ENCODE data around the gene WWOX. TPM values are rescaled to one million over a fixed set of nuclear protein-coding genes. Genes with fewer than 3 reads are reported as not detected.

WWOX gene
- total and polyA plus RNA-seq, 2 donors (not counting 3 experiments of a cell fraction or from before 2014, with no cell fraction given), result 6.2 to 12.5 TPM

DNA sequence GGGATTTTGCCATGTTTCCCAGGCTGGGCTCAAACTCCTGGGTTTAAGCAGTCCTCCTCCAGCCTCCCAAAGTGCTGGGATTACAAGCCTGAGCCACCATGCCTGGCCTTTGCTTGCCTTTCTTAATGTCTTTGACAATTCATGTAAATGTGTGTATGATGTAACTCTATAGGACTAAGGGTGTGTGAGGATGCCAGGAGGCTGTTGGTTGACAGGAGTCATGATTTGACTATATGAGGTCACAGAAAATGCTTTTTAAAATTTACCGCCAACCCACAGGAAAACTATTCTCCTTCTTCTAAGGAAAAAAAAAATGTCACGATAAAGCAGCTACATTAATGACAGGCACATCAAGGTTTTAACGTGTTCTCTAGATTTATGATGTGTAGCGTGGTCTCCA, 118.8 kb downstream of the WWOX start:
- Histone ChIP-seq H3K36me3 (ENCODE audit: control insufficient read depth in 2 of 2, extremely low read depth in 1 of 2, insufficient read depth in 2 of 2, low read length in 2 of 2) (no peaks in the 10 kb centered on the region), H3K4me1 (ENCODE audit: control insufficient read depth, extremely low read depth, insufficient read depth, low read length) (no peaks in the 10 kb centered on the region), H2AFZ (ENCODE audit: low read depth, low read length) (no peak overlapping the region), H3K9me1 (replicated peaks; ENCODE audit: control insufficient read depth, extremely low read depth, insufficient read depth, low read length) (no peaks in the 10 kb centered on the region), H3K4me2 (ENCODE audit: insufficient read depth, low read length) (no peak overlapping the region), H3K4me3 (replicated peaks in 1 of 3; ENCODE audit: insufficient read depth in 1 of 3, low read depth in 1 of 3, low read length in 3 of 3) (no peak overlapping the region), H4K20me1 (replicated peaks; ENCODE audit: control insufficient read depth, extremely low read depth, insufficient read depth, low read length) (no peaks in the 10 kb centered on the region), H3K9ac (replicated peaks; ENCODE audit: extremely low read depth, insufficient read depth, low read length) (no peak overlapping the region), H3K79me2 (ENCODE audit: control insufficient read depth, insufficient read depth, low read length) (no peaks in the 10 kb centered on the region), H3K9me3 (replicated peaks; ENCODE audit: control insufficient read depth, insufficient read depth, low read length) (no peaks in the 10 kb centered on the region), H3K27me3 (ENCODE audit: control insufficient read depth in 2 of 2, insufficient read depth in 2 of 2, low read length in 2 of 2) (no peaks in the 10 kb centered on the region), H3K27ac (ENCODE audit: insufficient read depth, low read depth, low read length) (no peak overlapping the region)
- TF ChIP-seq POLR2AphosphoS5 (IDR thresholded peaks at IDR 0.05; ENCODE audit: insufficient read depth, low read depth, low read length), result no peak
- TF ChIP-seq JUN (IDR thresholded peaks at IDR 0.05; ENCODE audit: borderline replicate concordance, insufficient read depth, insufficient read length, low read depth), result no peak
- TF ChIP-seq, protein P1, sequence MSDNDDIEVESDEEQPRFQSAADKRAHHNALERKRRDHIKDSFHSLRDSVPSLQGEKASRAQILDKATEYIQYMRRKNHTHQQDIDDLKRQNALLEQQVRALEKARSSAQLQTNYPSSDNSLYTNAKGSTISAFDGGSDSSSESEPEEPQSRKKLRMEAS (IDR thresholded peaks at IDR 0.05; ENCODE audit: insufficient read depth, insufficient read length), result no peak
- no peak for TF ChIP-seq MYC (IDR thresholded peaks at IDR 0.05; ENCODE audit: low read depth, low read length)
- TF ChIP-seq POLR2A (IDR thresholded peaks at IDR 0.05; ENCODE audit: low read depth, low read length), result no peak
- TF ChIP-seq, protein P2, sequence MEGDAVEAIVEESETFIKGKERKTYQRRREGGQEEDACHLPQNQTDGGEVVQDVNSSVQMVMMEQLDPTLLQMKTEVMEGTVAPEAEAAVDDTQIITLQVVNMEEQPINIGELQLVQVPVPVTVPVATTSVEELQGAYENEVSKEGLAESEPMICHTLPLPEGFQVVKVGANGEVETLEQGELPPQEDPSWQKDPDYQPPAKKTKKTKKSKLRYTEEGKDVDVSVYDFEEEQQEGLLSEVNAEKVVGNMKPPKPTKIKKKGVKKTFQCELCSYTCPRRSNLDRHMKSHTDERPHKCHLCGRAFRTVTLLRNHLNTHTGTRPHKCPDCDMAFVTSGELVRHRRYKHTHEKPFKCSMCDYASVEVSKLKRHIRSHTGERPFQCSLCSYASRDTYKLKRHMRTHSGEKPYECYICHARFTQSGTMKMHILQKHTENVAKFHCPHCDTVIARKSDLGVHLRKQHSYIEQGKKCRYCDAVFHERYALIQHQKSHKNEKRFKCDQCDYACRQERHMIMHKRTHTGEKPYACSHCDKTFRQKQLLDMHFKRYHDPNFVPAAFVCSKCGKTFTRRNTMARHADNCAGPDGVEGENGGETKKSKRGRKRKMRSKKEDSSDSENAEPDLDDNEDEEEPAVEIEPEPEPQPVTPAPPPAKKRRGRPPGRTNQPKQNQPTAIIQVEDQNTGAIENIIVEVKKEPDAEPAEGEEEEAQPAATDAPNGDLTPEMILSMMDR (IDR thresholded peaks at IDR 0.05; ENCODE audit: extremely low read depth in 1 of 2, insufficient read depth in 1 of 2, low read depth in 1 of 2, low read length in 2 of 2), result no peak
- TF ChIP-seq EZH2 (IDR thresholded peaks at IDR 0.05; ENCODE audit: borderline replicate concordance, low read depth, low read length, severe bottlenecking), result no peak
- TF ChIP-seq GATA2 (IDR thresholded peaks at IDR 0.05; ENCODE audit: insufficient read depth, insufficient read length, low read depth, low read length), result no peak
- no peak for TF ChIP-seq FOS (IDR thresholded peaks at IDR 0.05; ENCODE audit: borderline replicate concordance, insufficient read depth, low read length)
- no TSS peak for BruUV-seq (replicated peaks)
- DNase-seq (ENCODE audit: low read depth, low spot score) (no peak), FAIRE-seq (no peak)
- dilution Hi-C loops (cut with MboI; ENCODE audit: extremely low pct_ligation_motif_present, low sequenced_read_pairs) (no loop called here), intact Hi-C loops (cut with micrococcal nuclease) (no loop called here)
- ChIA-PET POLR2A (no interaction called here), CTCF (no interaction called here)
